22Rv1 (cell line): Measurements from ENCODE around the gene SDE2.

Experiments used
- H3K27ac ChIP-seq: fragments of 450-650 bp; 2 replicates; pipeline ENCODE4 v1.5.1; 2017
- ZFX ChIP-seq: fragments of 450-650 bp; IDR thresholded peaks from 2 replicates; pipeline ENCODE4 v1.6.1; 2017; ENCODE audit warnings: antibody characterized with exemption, borderline replicate concordance
- TF ChIP-seq, protein P1 (sequence below): fragments of 450-650 bp; IDR thresholded peaks from 2 replicates; pipeline ENCODE4 v1.5.1; 2017; ENCODE audit warnings: mild to moderate bottlenecking

Gene SDE2

DNA sequence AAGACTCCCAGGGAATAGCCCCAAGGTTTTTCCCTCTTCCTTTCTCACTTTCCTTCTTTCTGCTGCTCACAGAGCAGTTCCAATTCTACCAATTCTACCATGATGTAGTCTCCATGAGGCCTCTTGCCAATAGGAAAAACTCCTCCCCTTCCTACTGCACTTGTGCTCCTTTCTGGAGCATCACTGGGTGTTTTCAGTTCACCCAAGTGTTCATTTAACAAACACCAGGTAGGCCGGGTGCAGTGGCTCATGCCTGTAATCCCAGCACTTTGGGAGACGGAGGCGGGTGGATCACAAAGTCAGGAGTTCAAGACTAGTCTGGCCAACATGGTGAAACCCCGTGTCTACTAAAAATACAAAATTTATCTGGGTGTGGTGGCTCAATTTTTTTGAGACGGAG, 36.8 kb upstream of the SDE2 start:
- no peak overlapping the region for H3K27ac ChIP-seq

DNA sequence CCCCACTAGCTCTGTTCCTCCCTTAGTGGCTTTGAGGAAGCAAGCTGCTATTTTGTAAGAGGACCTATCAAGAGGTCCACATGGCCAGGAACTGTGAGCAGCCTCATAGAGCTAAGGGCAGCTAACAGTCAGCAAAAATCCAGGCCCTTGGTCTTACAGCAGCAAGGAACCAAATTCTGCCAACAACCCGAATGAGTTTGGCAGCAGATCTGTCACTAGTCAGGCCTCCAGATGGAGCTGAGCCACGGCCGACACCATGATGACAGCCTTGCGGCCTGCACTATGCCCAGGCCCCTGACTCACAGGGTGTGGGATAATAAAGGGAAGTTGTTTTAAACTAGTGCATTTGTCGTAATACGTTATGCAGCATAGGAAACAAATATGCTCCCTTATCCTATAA, 35.3 kb upstream of the SDE2 start:
- H3K27ac ChIP-seq: no peak overlapping the region
- TF ChIP-seq ZFX: no peak
- TF ChIP-seq, protein P1, sequence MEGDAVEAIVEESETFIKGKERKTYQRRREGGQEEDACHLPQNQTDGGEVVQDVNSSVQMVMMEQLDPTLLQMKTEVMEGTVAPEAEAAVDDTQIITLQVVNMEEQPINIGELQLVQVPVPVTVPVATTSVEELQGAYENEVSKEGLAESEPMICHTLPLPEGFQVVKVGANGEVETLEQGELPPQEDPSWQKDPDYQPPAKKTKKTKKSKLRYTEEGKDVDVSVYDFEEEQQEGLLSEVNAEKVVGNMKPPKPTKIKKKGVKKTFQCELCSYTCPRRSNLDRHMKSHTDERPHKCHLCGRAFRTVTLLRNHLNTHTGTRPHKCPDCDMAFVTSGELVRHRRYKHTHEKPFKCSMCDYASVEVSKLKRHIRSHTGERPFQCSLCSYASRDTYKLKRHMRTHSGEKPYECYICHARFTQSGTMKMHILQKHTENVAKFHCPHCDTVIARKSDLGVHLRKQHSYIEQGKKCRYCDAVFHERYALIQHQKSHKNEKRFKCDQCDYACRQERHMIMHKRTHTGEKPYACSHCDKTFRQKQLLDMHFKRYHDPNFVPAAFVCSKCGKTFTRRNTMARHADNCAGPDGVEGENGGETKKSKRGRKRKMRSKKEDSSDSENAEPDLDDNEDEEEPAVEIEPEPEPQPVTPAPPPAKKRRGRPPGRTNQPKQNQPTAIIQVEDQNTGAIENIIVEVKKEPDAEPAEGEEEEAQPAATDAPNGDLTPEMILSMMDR: no peak

More for the DNA sequence above, 36.8 kb upstream of the SDE2 start:
- TF ChIP-seq, protein P1: no peak
- no peak for TF ChIP-seq ZFX

DNA sequence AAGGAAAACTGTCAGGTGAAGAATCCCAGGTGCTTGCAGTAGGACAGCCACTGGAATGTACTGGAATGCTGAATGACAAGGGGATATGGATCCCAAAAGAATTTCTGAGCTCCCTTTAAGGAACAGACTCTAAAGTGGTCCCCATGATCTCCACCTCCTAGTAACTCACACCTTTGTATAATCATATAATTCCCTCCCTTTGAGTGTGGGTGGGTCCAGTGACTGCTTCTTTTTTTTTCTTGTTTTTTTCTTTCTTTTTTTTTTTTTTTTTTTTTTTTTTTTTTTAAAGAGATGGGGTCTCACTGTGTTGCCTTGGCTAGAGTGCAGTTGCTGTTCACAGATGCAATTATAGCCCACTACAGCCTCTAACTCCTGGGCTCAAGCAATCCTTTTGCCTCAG, 34.8 kb upstream of the SDE2 start:
- no peak overlapping the region for H3K27ac ChIP-seq
- no peak for TF ChIP-seq ZFX
- TF ChIP-seq, protein P1: no peak

DNA sequence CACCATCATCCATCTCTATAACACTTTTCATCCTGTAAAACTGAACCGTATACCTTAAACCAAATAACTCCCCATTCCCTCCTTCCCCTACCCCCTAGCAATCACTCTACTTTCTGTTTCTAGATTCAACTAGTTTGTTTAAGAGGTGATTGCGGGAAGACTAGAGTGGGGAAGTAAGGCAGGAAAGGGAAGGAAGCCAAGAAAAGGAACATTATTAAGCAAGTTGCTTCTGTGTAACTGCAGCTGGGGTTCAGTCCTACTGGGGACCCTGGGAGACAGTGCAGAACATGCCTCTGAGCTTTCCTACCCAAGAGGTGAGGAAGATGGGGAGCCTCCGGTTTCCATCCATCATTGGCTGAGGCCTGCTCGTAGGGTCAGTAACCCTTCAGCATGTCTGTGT, 34.4 kb upstream of the SDE2 start:
- TF ChIP-seq, protein P1: no peak
- TF ChIP-seq ZFX: no peak
- no peak overlapping the region for H3K27ac ChIP-seq

DNA sequence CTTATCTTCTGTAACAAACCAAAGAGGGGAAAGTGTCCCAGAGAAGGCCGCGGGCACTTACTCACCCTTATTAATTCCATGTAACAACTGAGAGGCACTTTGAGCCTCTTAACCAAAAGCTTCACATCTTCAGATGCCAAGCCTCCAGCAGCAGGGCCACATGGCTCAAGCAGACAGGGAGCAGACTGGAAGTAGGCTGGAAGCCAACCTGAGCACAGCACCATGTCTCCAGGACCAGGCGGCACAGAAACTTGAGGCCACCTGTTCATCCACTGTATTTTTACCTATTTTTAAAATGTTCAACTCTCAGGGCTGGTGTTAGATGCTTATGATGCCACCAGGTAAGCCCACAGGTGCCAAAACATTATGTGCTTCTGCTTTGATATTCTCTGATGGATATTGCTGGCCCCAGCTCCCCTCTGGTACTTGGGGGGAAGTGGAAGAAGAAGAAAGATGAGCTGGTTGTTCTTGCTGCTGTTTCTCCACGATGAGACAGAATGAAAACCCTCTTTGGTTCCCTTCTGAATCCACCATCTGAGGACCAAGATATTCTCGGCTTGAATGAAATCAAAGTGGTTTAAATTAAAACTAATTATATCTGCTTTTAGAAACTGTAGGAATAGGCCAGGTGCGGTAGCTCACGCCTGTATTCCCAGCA, 30.6 kb upstream of the SDE2 start:
- H3K27ac ChIP-seq: no peak overlapping the region
- TF ChIP-seq, protein P1: no peak
- TF ChIP-seq ZFX: no peak

DNA sequence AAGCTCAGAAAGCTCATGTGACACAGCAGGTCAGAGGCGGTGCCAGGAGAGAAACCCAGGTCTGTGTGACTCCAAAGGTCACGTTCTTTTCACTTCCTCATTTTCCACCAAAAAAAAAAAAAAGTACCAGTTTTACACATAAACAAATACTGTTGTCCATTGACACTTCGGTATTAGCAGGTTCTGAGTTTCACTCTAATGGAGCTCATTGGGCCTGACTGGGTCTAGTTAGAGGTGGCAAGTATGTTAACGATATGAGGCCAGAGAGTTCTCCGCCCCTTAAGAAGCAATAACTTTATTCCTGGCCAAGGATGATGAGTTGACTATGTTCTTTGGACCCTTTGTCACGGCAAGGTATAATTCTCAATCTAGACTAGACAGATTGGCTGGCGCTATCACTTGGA, 30.0 kb upstream of the SDE2 start:
- no peak overlapping the region for H3K27ac ChIP-seq
- TF ChIP-seq, protein P1: no peak
- no peak for TF ChIP-seq ZFX

DNA sequence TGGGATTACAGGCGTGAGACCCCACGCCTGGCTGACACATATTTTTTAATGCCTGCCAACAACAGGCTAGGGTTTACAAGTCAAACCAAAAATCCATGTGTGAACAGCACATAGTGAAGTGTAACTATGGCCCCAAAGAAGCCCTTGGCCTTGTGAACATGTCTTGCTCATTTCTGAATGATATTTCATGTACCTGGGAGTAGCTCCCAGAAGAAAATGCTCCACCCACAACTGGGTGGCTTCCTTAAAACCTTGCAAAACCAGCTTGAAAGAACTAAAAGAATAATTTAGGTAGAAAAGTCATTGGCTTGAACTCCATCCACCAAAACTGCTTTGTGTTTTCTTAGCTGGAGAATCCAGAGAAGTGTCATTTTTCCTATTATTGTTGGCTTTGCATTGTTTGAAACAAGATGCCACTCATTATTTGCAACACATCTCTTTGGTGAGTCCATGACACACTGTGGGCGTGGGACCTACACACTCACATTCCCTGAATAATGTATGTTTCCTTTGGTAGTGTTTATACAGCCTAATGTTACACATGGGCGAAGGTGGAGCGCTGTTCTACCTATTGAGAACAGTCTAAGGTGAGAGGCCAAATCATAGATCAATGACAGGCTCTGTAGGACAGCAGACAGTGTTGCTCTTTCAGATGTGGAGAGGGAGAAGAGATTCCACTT, 28.5 kb upstream of the SDE2 start:
- TF ChIP-seq, protein P1: no peak
- TF ChIP-seq ZFX: no peak

More for the DNA sequence above, 28.5 kb upstream of the SDE2 start:
- no peak overlapping the region for H3K27ac ChIP-seq
